Measurements from ENCODE around the gene STAM.

Gene STAM

DNA sequence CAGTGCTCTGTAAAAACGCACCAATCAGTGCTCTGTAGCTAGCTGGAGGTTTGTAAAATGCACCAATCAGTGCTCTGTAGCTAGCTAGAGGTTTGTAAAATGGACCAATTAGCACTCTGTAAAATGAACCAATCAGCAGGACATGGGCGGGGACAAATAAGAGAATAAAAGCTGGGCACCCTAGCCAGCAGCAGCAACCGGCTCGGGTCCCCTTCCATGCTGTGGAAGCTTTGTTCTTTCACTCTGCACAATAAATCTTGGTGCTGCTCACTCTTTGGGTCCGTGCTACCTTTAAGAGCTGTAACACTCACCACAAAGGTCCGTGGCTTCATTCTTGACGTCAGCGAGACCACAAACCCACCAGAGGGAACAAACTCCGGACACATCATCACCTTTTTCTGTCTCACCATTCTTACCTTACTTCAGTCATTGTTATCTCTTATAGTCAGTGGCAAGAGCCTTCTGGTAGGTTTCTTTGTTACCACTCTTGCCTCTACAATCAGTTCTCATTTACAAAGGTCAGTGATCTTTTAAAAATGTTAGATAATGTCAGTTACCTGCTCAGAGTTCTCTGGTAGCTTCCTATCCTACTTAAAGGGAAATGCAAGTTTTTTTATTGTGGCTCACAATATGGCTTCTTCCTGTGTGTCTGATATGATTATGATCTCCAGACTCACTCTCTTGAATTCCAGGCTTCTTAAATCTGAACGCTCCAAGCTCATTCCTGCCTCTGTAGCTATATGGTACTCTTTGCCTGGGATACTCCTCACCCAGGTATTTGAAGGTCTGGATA lies 4.5 kb downstream of the STAM start:
- no peak for DNase-seq

DNA sequence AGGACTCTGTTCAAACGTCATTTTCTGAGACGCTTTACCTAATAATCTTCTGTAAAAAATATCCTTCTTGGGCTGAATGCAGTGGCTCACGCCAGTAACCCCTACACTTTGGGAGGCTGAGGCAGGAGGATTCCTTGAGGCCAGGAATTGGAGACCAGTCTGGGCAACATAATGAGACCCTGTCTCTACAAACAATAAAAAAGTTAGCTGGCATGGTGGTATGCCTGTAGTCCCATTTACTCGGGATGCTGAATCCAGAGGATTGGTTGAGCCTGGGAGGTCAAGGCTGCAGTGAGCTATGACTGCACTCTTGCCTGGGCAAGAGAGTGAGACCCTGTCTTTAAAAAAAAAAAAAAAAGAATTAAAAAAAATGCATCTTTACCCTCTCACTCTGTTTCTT lies 5.1 kb downstream of the STAM start:
- DNase-seq: no peak

- DNase-seq: no peak
These were observed 5.9 kb downstream of the STAM start for GRCh38 chr10:17649836-17650235.

- DNase-seq: no peak
These were observed 6.5 kb downstream of the STAM start for GRCh38 chr10:17650416-17650815.

DNA sequence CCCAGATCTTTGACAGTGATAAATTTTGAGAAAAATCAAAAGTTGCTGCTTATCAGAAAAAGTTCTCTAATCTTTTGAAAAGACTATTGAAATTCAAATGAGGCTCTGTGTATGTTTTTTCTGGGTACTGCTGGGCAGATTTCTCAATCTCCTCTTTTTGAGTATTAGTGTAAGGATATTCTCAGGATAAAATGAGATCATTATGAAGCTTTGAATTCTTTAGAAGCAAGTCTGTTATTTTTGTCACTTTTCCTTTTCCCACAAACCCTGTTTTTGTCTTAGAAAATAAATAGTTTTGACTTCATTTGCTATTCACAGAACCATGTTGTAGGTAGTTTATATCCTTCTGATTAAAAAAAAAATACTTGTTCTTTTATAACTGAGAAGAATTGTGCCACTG lies 7.9 kb downstream of the STAM start:
- DNase-seq: no peak

DNA sequence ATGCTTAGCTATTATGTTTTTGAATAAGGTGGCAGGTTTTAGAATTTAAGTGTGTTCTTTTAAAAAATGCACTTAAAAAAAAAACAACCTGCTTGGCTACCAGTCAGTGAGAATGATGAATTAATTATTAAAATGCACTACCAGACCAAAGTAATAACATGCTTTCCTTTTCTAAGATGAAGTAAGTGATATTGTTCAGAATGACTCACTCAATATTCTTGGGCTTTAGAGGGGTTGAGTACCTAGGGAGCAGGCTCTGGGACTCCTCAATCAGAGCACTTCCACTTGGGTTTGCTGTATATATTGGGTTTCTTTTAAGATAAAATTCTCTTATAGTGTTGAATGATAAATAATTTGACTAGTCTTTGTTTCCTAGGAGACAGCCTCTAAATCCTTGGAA lies 8.6 kb downstream of the STAM start:
- no peak for DNase-seq

DNA sequence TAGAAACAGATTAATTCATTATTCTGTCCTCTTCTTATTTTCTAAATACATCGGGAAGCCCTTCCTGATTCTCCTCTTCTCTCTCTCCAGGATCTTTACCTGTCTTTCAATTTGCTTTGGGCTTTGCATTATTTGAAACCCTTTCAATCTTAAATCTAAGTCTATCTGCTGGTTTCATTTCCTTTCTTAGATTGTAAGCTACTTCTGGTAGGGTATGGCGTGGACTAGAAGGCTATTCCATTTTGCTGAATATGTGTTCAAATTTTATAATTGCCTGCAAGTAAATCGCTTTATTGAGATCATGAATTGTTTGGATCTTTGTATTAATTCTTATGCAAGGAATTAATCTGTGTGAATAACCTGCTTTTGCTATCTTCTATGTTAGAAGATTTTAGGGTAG lies 11.1 kb downstream of the STAM start:
- DNase-seq: no peak

DNA sequence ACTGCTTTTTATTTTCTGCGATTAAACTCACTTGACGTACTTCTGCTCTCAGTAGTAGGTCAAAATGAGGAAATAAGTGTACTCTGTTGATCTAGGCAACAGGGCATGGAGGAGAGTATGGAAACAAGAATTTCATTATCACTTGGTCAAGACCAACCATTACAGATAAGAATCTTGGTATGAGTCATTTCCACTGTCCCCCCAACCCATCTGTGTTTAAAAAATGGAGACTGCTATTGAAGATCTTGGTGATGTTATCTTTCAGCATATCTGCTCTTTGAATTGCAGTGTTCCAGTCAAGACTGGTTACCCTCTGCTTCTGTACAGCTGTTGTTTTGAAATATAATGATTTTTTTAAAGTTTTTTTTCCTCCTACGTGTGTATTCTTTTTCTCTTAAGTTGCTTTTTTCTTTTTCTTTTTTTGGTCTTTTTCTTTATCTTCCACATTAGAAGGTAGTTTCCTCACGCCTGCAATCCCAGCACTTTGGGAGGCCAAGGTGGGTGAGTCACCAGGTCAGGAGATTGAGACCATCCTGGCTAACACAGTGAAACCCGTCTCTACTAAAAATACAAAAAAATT lies 11.7 kb downstream of the STAM start:
- DNase-seq: no peak

DNA sequence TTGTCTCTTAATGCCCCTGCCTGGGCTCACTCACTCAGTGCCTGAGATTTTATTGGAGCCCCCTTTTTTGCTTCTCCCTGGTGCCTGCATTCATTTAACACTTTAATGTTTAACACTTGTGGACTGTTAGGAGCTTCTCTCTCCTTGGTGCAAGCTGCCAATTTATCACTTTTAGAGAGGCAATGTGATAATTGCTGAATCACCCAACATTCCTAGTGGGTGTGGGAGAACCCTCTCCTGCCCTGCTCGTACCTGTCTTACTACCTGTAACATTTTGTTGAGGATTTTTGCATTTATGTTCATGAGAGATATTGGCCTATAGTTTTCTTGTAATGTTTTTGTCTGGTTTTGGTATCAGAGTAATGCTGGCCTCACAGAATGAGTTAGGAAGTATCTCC lies 13.2 kb downstream of the STAM start:
- no peak for DNase-seq

DNA sequence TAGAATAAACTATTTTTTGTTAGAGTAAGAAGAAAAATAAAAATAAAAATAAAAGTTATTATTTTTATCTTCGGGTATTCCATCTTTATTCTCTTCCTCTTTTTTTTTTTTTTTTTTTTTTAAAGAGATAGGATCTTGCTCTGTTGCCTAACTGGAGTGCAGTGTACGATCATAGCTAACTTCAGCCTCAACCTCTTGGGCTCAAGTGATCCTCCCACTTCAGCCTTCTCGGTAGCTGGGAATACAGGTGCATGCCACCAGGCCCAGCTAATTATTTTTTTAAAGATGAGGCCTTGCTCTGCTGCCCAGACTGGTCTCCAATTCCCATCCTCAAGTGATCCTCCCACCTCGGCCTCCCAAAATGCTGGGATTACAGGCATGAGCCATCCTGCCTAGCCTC lies 15.4 kb downstream of the STAM start:
- no peak for DNase-seq

DNA sequence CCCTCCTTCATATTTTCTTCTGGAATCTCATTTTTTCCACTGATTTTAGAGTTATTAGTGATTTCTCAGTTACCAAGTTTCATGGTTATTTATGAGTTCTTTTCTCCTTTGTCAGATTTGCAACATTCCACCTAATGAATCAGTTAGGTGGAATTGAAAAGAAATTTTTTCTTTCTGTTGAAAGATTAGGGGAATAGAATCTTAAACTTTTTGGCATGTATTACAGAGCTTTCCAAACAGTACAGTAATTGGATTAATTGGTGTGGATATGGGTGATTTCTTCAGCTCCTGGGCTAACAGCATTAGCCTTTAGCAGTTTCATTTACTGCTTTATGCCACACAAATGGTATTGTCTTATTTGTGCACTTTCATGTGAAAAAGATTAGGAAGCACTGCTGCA lies 17.0 kb downstream of the STAM start:
- no peak for DNase-seq

DNA sequence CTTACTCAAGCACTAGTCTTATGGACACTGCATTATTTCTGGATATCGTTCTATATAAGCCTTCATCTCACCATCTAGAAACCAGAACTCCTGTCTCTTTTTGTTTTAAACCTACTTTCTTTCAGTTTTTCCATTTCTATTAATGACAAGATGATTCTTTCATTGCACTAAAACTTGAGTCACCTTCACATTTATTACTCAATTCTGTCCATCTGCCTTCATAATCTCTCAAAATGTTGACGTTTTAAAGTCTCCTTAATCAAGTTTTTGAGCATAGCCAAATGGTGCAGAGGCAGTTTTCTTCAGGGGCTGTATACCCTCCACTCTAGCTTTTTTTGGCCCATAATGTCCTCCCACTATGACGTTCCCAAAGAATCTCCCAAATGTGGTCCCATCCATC lies 17.6 kb downstream of the STAM start:
- no peak for DNase-seq

DNA sequence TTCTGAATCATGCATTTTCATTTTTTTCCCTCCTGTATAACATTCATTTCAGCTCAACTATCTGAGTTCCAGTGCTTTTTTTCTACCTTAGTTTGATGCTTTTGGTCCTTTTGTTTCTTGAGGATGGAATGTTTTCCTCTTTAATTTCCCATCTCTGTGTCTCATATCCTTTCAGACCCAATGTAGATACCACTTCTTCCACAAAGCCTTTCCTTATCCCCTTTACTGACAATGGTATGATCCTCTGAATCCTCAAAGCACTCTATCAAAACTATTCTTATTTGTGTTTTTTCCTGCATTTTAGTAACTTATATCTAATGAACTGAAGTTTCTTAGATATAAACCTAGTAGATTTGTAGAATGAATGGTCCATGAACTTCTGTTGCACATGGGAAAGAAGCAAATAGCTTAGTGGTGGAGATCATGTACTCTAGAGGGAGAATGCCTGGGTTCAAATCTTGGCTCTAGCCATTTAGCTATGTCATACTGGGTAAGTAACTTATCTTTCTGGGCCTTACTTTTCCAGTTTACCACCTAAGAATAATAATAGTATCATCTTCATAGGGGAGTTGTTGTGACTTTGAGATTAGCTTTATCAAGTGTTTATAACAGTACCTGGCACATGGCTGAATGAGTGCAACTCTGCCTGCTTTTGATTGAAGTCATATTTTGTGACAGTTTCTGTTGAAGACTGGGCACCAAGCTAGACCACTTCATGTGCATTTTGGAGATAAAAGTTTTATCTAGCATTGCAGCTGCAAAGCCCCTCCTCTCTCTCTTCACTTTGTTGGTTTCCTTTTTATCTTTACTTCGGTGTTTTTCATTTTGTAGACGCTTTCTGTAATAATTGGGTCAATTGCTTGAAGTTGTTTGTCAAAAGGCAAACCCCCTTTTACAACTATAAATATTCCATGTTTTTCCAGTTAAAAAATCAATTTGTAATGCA lies 18.5 kb downstream of the STAM start:
- DNase-seq: no peak

DNA sequence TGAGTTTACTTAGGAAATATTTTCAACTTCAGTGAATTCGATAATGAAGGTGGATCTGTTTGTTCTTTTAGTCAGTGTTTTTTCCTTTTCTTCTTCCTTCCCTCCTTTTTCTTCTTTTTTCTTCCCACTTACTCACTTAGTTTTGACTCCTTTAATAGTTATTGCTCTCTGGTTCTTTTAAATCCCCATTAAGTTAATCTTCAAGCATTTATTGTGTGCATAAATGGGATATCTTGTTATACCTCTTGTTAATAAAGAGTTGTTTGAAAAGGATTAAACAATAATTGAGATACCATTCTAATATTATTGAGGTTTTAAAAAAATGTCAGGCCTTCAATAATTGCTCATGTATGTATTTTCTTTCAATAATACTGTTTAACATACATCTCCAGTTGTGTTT lies 19.5 kb downstream of the STAM start:
- no peak for DNase-seq

GRCh38 chr10:17665747-17666146 lies 21.8 kb downstream of the STAM start:
- no peak for DNase-seq

- DNase-seq: no peak
These were observed 24.7 kb downstream of the STAM start for GRCh38 chr10:17668435-17669184.

DNA sequence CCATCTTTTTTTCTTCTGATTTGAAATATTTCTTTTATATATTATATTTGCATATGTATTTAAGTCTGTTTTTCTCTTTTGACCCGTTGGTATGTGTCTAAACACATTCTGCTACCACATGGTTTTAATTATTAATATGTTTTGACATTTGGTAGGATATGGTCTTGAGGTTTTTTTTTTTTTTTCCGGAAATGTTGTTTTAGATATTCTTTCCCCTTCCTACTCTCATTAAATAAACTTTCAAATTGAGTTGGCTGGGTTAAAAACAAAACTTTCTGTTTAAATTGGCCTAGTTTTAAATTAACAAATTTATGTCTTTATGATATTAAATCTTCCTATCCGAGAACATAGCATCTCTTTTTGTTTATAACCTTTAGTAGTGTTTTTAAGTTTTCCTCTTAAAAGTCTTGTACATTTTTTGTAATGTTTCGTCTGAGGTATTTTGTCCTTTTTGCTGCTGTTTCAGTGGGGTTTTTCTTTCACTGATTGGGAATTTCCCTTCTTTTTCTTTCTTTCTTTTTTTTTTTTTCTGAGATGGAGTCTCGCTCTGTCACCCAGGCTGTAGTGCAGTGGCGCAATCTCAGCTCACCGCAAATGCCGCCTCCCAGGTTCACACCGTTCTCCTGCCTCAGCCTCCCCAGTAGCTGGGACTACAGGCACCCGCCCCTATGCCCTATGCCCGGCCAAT lies 25.4 kb downstream of the STAM start:
- DNase-seq: no peak

DNA sequence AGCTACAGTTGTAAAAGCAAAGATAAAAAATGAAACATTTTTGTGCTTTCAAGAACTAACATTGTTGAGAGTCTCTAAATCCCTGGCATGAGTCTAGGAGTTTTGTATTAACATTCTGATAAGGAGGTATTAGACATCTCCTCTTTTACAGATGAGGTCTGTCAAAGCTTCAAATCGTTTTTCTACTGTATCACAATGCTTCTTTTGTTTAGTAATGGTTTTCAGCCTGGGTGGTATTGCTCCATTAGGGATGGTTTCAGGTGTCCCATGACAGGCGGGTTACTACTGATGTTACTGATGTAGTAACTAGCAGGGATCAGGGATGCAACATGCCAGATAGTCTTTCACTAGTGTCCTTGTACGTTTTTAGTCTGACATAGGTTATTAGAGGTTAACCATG lies 27.4 kb downstream of the STAM start:
- no peak for DNase-seq

DNA sequence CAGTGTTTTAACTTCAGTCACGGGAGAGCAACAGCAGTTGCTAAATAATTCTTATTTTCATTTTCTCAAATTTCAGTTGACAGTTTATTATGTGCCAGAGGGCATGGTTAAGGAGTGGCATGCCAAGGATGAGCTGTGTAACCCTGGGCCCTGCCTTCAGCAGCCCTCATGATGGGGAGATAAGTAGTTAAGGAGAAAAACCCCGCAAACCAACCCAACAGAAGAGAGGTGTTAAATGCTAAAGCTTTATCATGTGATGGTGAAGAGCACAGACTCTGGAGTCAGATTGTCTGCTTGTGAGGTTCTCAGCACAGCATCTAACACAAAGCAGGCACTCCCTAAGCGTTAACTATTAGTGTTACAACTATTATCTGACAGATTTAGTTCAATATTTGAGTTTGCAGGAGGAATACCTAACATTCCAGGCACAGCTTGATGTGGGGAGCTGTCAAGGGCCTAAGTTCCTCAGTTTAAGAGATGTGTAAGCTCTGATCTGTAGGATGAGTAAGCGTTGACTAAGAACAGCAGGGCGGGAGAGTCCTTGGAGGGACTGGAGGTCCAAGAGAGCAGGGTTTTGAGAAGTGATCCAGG lies 29.6 kb downstream of the STAM start:
- no peak for DNase-seq

DNA sequence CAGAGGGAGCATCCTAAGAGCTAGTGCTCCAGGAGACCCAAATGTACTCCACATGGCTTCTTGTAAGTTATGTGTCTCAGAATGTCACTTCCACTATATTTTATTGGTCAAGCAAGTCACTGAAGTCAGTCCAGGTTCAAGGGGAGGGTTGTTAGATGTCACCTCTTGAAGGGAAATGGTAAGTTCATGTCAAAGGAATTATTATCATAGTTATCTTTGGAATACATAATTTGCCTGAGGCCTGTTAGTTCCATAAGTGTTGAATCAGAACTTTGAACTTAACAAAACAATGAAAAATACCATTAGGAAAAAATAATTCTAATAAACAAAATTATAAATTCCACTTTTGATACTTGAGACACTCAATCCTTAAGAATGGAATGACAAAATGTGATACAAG lies 30.6 kb downstream of the STAM start:
- no peak for DNase-seq

DNA sequence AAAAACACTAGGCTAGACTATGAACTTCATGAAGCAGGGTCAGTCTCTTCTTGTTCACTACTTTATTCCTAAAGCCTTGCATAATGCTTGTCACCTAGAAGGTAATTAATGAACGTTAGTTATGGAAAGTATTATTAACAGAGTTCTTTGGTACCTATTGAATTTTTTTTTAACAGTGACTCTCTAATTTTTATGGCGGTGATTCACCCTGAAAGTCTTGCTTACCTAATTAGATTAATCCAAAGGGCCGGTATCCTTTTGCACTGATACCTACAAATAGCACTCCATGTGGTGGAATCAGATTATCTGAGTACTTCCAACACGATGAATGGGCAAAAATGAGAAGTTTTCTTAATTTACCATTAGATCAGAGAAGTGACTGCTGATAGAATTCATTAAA lies 31.7 kb downstream of the STAM start:
- DNase-seq: no peak

GRCh38 chr10:17676919-17677318 lies 33.0 kb downstream of the STAM start:
- no peak for DNase-seq

All from NCI-H2029 (cell line).